Measurements from ENCODE around the gene TBC1D8. TPM values are rescaled to one million over a fixed set of nuclear protein-coding genes. Genes with fewer than 3 reads are reported as not detected.
A peak's percentile ranks its signal among the peaks of the same experiment; 100 is the strongest.

Gene TBC1D8
- total and polyA plus RNA-seq, 2 experiments from 2014 or later = 18.0 to 36.9 TPM

- TF ChIP-seq ZNF114 (CRISPR knock-in tag; IDR thresholded peaks at IDR 0.05) (no peak), CTCF (conservative IDR thresholded peaks at IDR 0.05; ENCODE audit: low read depth in 2 of 2) (no peak), POLR2AphosphoS5 (IDR thresholded peaks at IDR 0.05; ENCODE audit: low read depth) (no peak), STAT1 (IDR thresholded peaks at IDR 0.05; ENCODE audit: unreplicated experiment) (no peak)
- no peaks in the 10 kb centered on the region for H3K9me3 Mint-ChIP-seq
- H3K27ac ChIP-seq (ENCODE audit: low read depth) = 0 out of 2 replicates have a peak overlapping the region, but pooled peaks have one; percentile 45
- no peaks in the 10 kb centered on the region for H3K27me3 ChIP-seq (ENCODE audit: insufficient read depth)
- H3K4me3 ChIP-seq = no peak overlapping the region
- H3K9me2 ChIP-seq (ENCODE audit: insufficient read depth) = no peaks in the 10 kb centered on the region
- no peak overlapping the region for H3K4me2 ChIP-seq
- H2AFZ ChIP-seq = no peak overlapping the region
- H4K20me1 ChIP-seq (replicated peaks; ENCODE audit: insufficient read depth) = peaks cover 26% of the 10 kb centered on the region
- DNase-seq (ENCODE audit: low spot score) (no peak), ATAC-seq (no peak; the same call in 2 of the 3 replicates)
- peaks cover 26% of the 10 kb centered on the region for H3K4me1 ChIP-seq (ENCODE audit: insufficient read depth)
- H3K27me3 Mint-ChIP-seq (ENCODE audit: insufficient read depth, low read depth, poor library complexity) = peaks cover 3% of the 10 kb centered on the region
- no peak overlapping the region for H3K4me3 Mint-ChIP-seq
- peaks cover 3% of the 10 kb centered on the region; the same call in 1 of the 3 replicates for H3K36me3 Mint-ChIP-seq (ENCODE audit: low read depth)
- H3K27ac Mint-ChIP-seq = no peak overlapping the region
- peaks cover 99% of the 10 kb centered on the region for H3K79me2 ChIP-seq (replicated peaks; ENCODE audit: insufficient read depth)
- no peaks in the 10 kb centered on the region for H3F3A ChIP-seq (replicated peaks; ENCODE audit: low read depth)
- H3K36me3 ChIP-seq (ENCODE audit: insufficient read depth) = no peaks in the 10 kb centered on the region
- peaks cover 34% of the 10 kb centered on the region for H3K4me1 Mint-ChIP-seq
Measured at GRCh38 chr2:101130081-101130480, 21.1 kb downstream of the TBC1D8 start.

GRCh38 chr2:101127319-101128056 is 23.7 kb downstream of the TBC1D8 start:
- ATAC-seq = no peak
- H2AFZ ChIP-seq = no peak overlapping the region
- H3K27me3 ChIP-seq (ENCODE audit: insufficient read depth) = no peaks in the 10 kb centered on the region
- TF ChIP-seq ZNF462 (CRISPR knock-in tag; IDR thresholded peaks at IDR 0.05) (no peak), POLR2AphosphoS5 (IDR thresholded peaks at IDR 0.05; ENCODE audit: low read depth) (no peak), ZNF114 (CRISPR knock-in tag; IDR thresholded peaks at IDR 0.05) (no peak), REST (IDR thresholded peaks at IDR 0.05; ENCODE audit: unreplicated experiment) (no peak), EZH2phosphoT487 (IDR thresholded peaks at IDR 0.05; ENCODE audit: unreplicated experiment) (no peak), EZH2 (IDR thresholded peaks at IDR 0.05; ENCODE audit: low read depth, unreplicated experiment) (no peak), JUNB (IDR thresholded peaks at IDR 0.05; ENCODE audit: unreplicated experiment) (no peak)

More at GRCh38 chr2:101127319-101128056, 23.7 kb downstream of the TBC1D8 start:
- H3K27me3 Mint-ChIP-seq (ENCODE audit: insufficient read depth, low read depth, poor library complexity) = peaks cover 3% of the 10 kb centered on the region
- H3K36me3 Mint-ChIP-seq (ENCODE audit: low read depth) = peaks cover 4% of the 10 kb centered on the region; the same call in 2 of the 3 replicates
- no peaks in the 10 kb centered on the region for H3K9me3 Mint-ChIP-seq
- H3K9me2 ChIP-seq (ENCODE audit: insufficient read depth) = no peaks in the 10 kb centered on the region
- H3K4me1 Mint-ChIP-seq = peaks cover 45% of the 10 kb centered on the region
- H3K4me2 ChIP-seq = 0 out of 2 replicates have a peak overlapping the region, but pooled peaks have one; percentile 36
- no peak overlapping the region for H3K4me3 Mint-ChIP-seq
- H4K20me1 ChIP-seq (replicated peaks; ENCODE audit: insufficient read depth) = peaks cover 26% of the 10 kb centered on the region; the same call in 1 of the 2 replicates
- no peak overlapping the region for H3K4me3 ChIP-seq
- no peak for DNase-seq (ENCODE audit: low spot score)
- H3K36me3 ChIP-seq (ENCODE audit: insufficient read depth) = no peaks in the 10 kb centered on the region
- H3K27ac Mint-ChIP-seq = no peak overlapping the region; the same call in 1 of the 2 replicates
- H3K4me1 ChIP-seq (ENCODE audit: insufficient read depth) = peaks cover 27% of the 10 kb centered on the region
- H3K79me2 ChIP-seq (replicated peaks; ENCODE audit: insufficient read depth) = peaks cover 99% of the 10 kb centered on the region
- H3K27ac ChIP-seq (ENCODE audit: low read depth) = no peak overlapping the region
- no peaks in the 10 kb centered on the region for H3F3A ChIP-seq (replicated peaks; ENCODE audit: low read depth)

Measured in GM23338 (cell line).